ENCODE measurements around the gene DCTPP1. TPM values are rescaled to one million over a fixed set of nuclear protein-coding genes. Genes with fewer than 3 reads are reported as not detected.
"Not testable (repeated sequence)": the region's sequence is repeated elsewhere in the genome, so short reads cannot be mapped to it uniquely, and the experiment has no call there.

DCTPP1 gene
- total RNA-seq: 20.4 TPM

- peak; percentile 97 for DNase-seq (ENCODE audit: low spot score)
- peak; percentile 99 for ATAC-seq
- intact Hi-C loops (cut with DNase I): loop anchor here (10.0 kb wide), 1 partner anchor 85 kb away; no protein-coding TSS in a partner anchor
Observed at GRCh38 chr16:30429678-30430427, at the start of gene DCTPP1. TSS of gene DCTPP1 (minus strand) at chr16:30430030. CDS start at chr16:30429980, 50 bp downstream.

- DNase-seq (ENCODE audit: low spot score): no peak
- intact Hi-C loops (cut with DNase I): no loop called here
- ATAC-seq: no peak
Observed at GRCh38 chr16:30478766-30479478, 49.1 kb upstream of the DCTPP1 start.

- intact Hi-C loops (cut with DNase I); DNase-seq (ENCODE audit: low spot score); ATAC-seq: not testable (repeated sequence)
Observed at GRCh38 chr16:30477773-30478172, 47.9 kb upstream of the DCTPP1 start.

- no peak for DNase-seq (ENCODE audit: low spot score)
- intact Hi-C loops (cut with DNase I): no loop called here
- ATAC-seq: no peak
Observed at GRCh38 chr16:30476991-30477390, 47.2 kb upstream of the DCTPP1 start.

GRCh38 chr16:30474684-30475083, 44.9 kb upstream of the DCTPP1 start:
- ATAC-seq: no peak
- DNase-seq (ENCODE audit: low spot score): no peak
- intact Hi-C loops (cut with DNase I): no loop called here

- DNase-seq (ENCODE audit: low spot score) (no peak), ATAC-seq (no peak)
- intact Hi-C loops (cut with DNase I): no loop called here
Observed at GRCh38 chr16:30474074-30474452, 44.2 kb upstream of the DCTPP1 start.

- intact Hi-C loops (cut with DNase I): no loop called here
- ATAC-seq: peak; percentile 41
- no peak for DNase-seq (ENCODE audit: low spot score)
Observed at GRCh38 chr16:30473231-30474073, 43.6 kb upstream of the DCTPP1 start.

- ATAC-seq: peak; percentile 65
- no peak for DNase-seq (ENCODE audit: low spot score)
Observed at GRCh38 chr16:30472328-30472942, 42.6 kb upstream of the DCTPP1 start, which contains the start of gene ITGAL. TSS of gene ITGAL (plus strand) at chr16:30472742. CDS start at chr16:30472838, 96 bp downstream.

GRCh38 chr16:30470632-30470995, 40.8 kb upstream of the DCTPP1 start:
- DNase-seq (ENCODE audit: low spot score) (no peak), ATAC-seq (no peak)
- intact Hi-C loops (cut with DNase I): no loop called here

More at GRCh38 chr16:30472328-30472942, 42.6 kb upstream of the DCTPP1 start, which contains the start of gene ITGAL:
- intact Hi-C loops (cut with DNase I): no loop called here

GRCh38 chr16:30470170-30470512, 40.3 kb upstream of the DCTPP1 start:
- no peak for ATAC-seq
- DNase-seq (ENCODE audit: low spot score): no peak
- intact Hi-C loops (cut with DNase I): no loop called here

- intact Hi-C loops (cut with DNase I): no loop called here
- no peak for DNase-seq (ENCODE audit: low spot score)
- ATAC-seq: no peak
Observed at GRCh38 chr16:30464078-30464477, 34.2 kb upstream of the DCTPP1 start.

GRCh38 chr16:30461426-30461825, 31.6 kb upstream of the DCTPP1 start:
- ATAC-seq: not testable (repeated sequence)

GRCh38 chr16:30459456-30459855, 29.6 kb upstream of the DCTPP1 start:
- ATAC-seq (no peak), DNase-seq (ENCODE audit: low spot score) (no peak)
- intact Hi-C loops (cut with DNase I): no loop called here

More at GRCh38 chr16:30461426-30461825, 31.6 kb upstream of the DCTPP1 start:
- intact Hi-C loops (cut with DNase I); DNase-seq (ENCODE audit: low spot score): not testable (repeated sequence)

- DNase-seq (ENCODE audit: low spot score) (no peak), ATAC-seq (peak; percentile 63)
- intact Hi-C loops (cut with DNase I): no loop called here
Observed at GRCh38 chr16:30458561-30459394, 28.9 kb upstream of the DCTPP1 start.

GRCh38 chr16:30457743-30458560, 28.1 kb upstream of the DCTPP1 start:
- DNase-seq (ENCODE audit: low spot score) (no peak), ATAC-seq (no peak)
- intact Hi-C loops (cut with DNase I): no loop called here

- intact Hi-C loops (cut with DNase I): no loop called here
- no peak for ATAC-seq
Observed at GRCh38 chr16:30457256-30457655, 27.4 kb upstream of the DCTPP1 start.

GRCh38 chr16:30456302-30456701, 26.5 kb upstream of the DCTPP1 start:
- DNase-seq (ENCODE audit: low spot score) (no peak), ATAC-seq (no peak)
- intact Hi-C loops (cut with DNase I): no loop called here

More at GRCh38 chr16:30457256-30457655, 27.4 kb upstream of the DCTPP1 start:
- no peak for DNase-seq (ENCODE audit: low spot score)
